GM23338 (cell line): ENCODE results near the gene GASK1B. TPM values are rescaled to one million over a fixed set of nuclear protein-coding genes. Genes with fewer than 3 reads are reported as not detected.

Experiments used
- ATAC-seq: fragments of 200-7000 bp; cut with Tn5 transposase; 3 replicates; pipeline ENCODE4 v1.9.1; 2020
- DNase-seq: peaks from one replicate; pipeline ENCODE4 v3.0.0-alpha.2; 2015; ENCODE audit warnings: low spot score
- H2AFZ ChIP-seq: fragments of 200-600 bp; sonication (generic); 2 replicates; pipeline ENCODE4 v1.8.0; 2016; ENCODE audit warnings: antibody characterized with exemption, mild to moderate bottlenecking, moderate library complexity
- H3F3A ChIP-seq: fragments of 200-600 bp; sonication (generic); replicated peaks from 2 replicates; pipeline ENCODE4 v1.8.0; 2017; ENCODE audit warnings: antibody characterized with exemption, mixed run types, low read depth
- H3K27ac ChIP-seq: fragments of 200-600 bp; sonication (generic); 2 replicates; pipeline ENCODE4 v1.6.1; 2016; ENCODE audit warnings: low read depth
- H3K27me3 ChIP-seq: fragments of 200-600 bp; sonication (generic); 2 replicates; pipeline ENCODE4 v1.8.0; 2016; ENCODE audit warnings: mild to moderate bottlenecking, mixed run types, moderate library complexity; ENCODE audit not compliant: insufficient read depth
- H3K36me3 ChIP-seq: fragments of 200-600 bp; sonication (generic); 2 replicates; pipeline ENCODE4 v1.8.0; 2016; ENCODE audit warnings: mild to moderate bottlenecking; ENCODE audit not compliant: insufficient read depth
- H3K4me1 ChIP-seq: fragments of 200-600 bp; sonication (generic); 2 replicates; pipeline ENCODE4 v1.8.0; 2016; ENCODE audit warnings: mild to moderate bottlenecking, moderate library complexity; ENCODE audit not compliant: insufficient read depth
- H3K4me2 ChIP-seq: fragments of 200-600 bp; sonication (generic); 2 replicates; pipeline ENCODE4 v1.7.1; 2017; ENCODE audit warnings: mixed run types
- H3K4me3 ChIP-seq: fragments of 200-600 bp; sonication (generic); 2 replicates; pipeline ENCODE4 v1.6.1; 2016; ENCODE audit warnings: mixed run types
- H3K79me2 ChIP-seq: fragments of 200-600 bp; sonication (generic); replicated peaks from 2 replicates; pipeline ENCODE4 v1.8.0; 2017; ENCODE audit warnings: mild to moderate bottlenecking; ENCODE audit not compliant: insufficient read depth
- H3K9me2 ChIP-seq: fragments of 200-600 bp; sonication (generic); 2 replicates; pipeline ENCODE4 v1.8.0; 2017; ENCODE audit not compliant: insufficient read depth
- H4K20me1 ChIP-seq: fragments of 200-600 bp; sonication (generic); replicated peaks from 2 replicates; pipeline ENCODE4 v1.8.0; 2017; ENCODE audit warnings: mild to moderate bottlenecking; ENCODE audit not compliant: insufficient read depth
- H3K27ac Mint-ChIP-seq: 2 replicates; pipeline ENCODE4 v1.8.0; 2020; ENCODE audit warnings: inconsistent platforms, mild to moderate bottlenecking, moderate library complexity, mixed read lengths
- H3K27me3 Mint-ChIP-seq: 3 replicates; pipeline ENCODE4 v1.8.0; 2022; ENCODE audit warnings: low read depth, mild to moderate bottlenecking, moderate library complexity, mixed read lengths, inconsistent platforms; ENCODE audit not compliant: insufficient read depth, poor library complexity
- H3K36me3 Mint-ChIP-seq: 3 replicates; pipeline ENCODE4 v1.8.0; 2021; ENCODE audit warnings: low read depth, mild to moderate bottlenecking, inconsistent platforms, moderate library complexity, mixed read lengths
- H3K4me1 Mint-ChIP-seq: 3 replicates; pipeline ENCODE4 v1.8.0; 2020; ENCODE audit warnings: mild to moderate bottlenecking, inconsistent platforms, mixed read lengths
- H3K4me3 Mint-ChIP-seq: 3 replicates; pipeline ENCODE4 v1.8.0; 2021; ENCODE audit warnings: moderate library complexity, mild to moderate bottlenecking, inconsistent platforms, mixed read lengths
- H3K9me3 Mint-ChIP-seq: 3 replicates; pipeline ENCODE4 v1.8.0; 2020; ENCODE audit warnings: moderate library complexity, mild to moderate bottlenecking, inconsistent platforms, mixed read lengths
- CREB1 ChIP-seq: fragments of 250-450 bp; sonication (Bioruptor Pico); IDR thresholded peaks from 2 replicates; pipeline ENCODE4 v1.5.0; 2020; ENCODE audit warnings: low read depth, mild to moderate bottlenecking, moderate library complexity
- CTCF ChIP-seq, 2 experiments: fragments of 200-600 bp in 1 of 2; sonication (generic) in 1 of 2; conservative IDR thresholded peaks; 2 replicates each; pipeline versions ENCODE4 v1.5.1 to v1.6.1; 2016 to 2017; ENCODE audit warnings: antibody characterized with exemption in 2 of 2, low read depth in 2 of 2, mild to moderate bottlenecking in 2 of 2, moderate library complexity in 1 of 2
- ETS1 ChIP-seq: IDR thresholded peaks from 2 replicates; pipeline ENCODE4 v1.6.1; 2016; ENCODE audit warnings: antibody characterized with exemption
- EZH2 ChIP-seq: fragments of 200-600 bp; sonication (generic); IDR thresholded peaks from one replicate; pipeline ENCODE4 v1.8.0; 2017; ENCODE audit warnings: antibody characterized with exemption, mild to moderate bottlenecking, low read depth; ENCODE audit not compliant: unreplicated experiment
- EZH2phosphoT487 ChIP-seq: fragments of 200-600 bp; sonication (generic); IDR thresholded peaks from one replicate; pipeline ENCODE4 v1.8.1; 2018; ENCODE audit warnings: antibody characterized with exemption; ENCODE audit not compliant: unreplicated experiment
- JUNB ChIP-seq: IDR thresholded peaks from one replicate; pipeline ENCODE4 v1.6.1; 2016; ENCODE audit warnings: antibody characterized with exemption; ENCODE audit not compliant: unreplicated experiment
- NANOG ChIP-seq: IDR thresholded peaks from 2 replicates; pipeline ENCODE4 v1.6.1; 2016; ENCODE audit warnings: antibody characterized with exemption, borderline replicate concordance
- POLR2AphosphoS5 ChIP-seq: IDR thresholded peaks from 2 replicates; pipeline ENCODE4 v1.6.1; 2016; ENCODE audit warnings: antibody characterized with exemption, low read depth
- REST ChIP-seq: IDR thresholded peaks from one replicate; pipeline ENCODE4 v1.6.1; 2018; ENCODE audit warnings: antibody characterized with exemption; ENCODE audit not compliant: unreplicated experiment
- STAT1 ChIP-seq: IDR thresholded peaks from one replicate; pipeline ENCODE4 v1.6.1; 2016; ENCODE audit warnings: antibody characterized with exemption; ENCODE audit not compliant: unreplicated experiment
- ZNF114 ChIP-seq: fragments of 250-450 bp; sonication (Bioruptor Pico); IDR thresholded peaks from 2 replicates; pipeline ENCODE4 v1.5.0; 2020; ENCODE audit warnings: mild to moderate bottlenecking, moderate library complexity
- ZNF331 ChIP-seq: fragments of 250-450 bp; sonication (Bioruptor Pico); IDR thresholded peaks from 2 replicates; pipeline ENCODE4 v1.5.0; 2020; ENCODE audit warnings: low read depth, mild to moderate bottlenecking, moderate library complexity
- polyA plus RNA-seq: library from polyadenylated mRNA; unstranded; fragments of >200 nt; fragmentation: Nextera tagmentation; extraction: Ambion mirVana; gene quantifications from 2 replicates; pipeline ENCODE4 v1.2.1, GENCODE V29; 2016
- total RNA-seq: library from RNA; depleted of rRNA; stranded (reverse); fragments of >200 nt; shearing (Covaris generic); gene quantifications from 2 replicates; pipeline ENCODE4 v1.2.3, GENCODE V29; 2014
- TF ChIP-seq, protein P1 (sequence below): fragments of 250-450 bp; sonication (Bioruptor Pico); IDR thresholded peaks from 2 replicates; pipeline ENCODE4 v1.5.0; 2020; ENCODE audit warnings: mild to moderate bottlenecking, moderate library complexity

GASK1B gene
- total and polyA plus RNA-seq, 2 experiments from 2014 or later = not detected

- TF ChIP-seq ZNF331 (CRISPR knock-in tag) (no peak), CREB1 (no peak), REST (no peak), CTCF (conservative IDR thresholded peaks at IDR 0.05; ENCODE audit: low read depth in 2 of 2) (no peak), STAT1 (no peak), JUNB (no peak), EZH2phosphoT487 (no peak), ETS1 (no peak), POLR2AphosphoS5 (no peak), EZH2 (no peak), ZNF114 (CRISPR knock-in tag) (no peak), NANOG (no peak)
- TF ChIP-seq, protein P1, sequence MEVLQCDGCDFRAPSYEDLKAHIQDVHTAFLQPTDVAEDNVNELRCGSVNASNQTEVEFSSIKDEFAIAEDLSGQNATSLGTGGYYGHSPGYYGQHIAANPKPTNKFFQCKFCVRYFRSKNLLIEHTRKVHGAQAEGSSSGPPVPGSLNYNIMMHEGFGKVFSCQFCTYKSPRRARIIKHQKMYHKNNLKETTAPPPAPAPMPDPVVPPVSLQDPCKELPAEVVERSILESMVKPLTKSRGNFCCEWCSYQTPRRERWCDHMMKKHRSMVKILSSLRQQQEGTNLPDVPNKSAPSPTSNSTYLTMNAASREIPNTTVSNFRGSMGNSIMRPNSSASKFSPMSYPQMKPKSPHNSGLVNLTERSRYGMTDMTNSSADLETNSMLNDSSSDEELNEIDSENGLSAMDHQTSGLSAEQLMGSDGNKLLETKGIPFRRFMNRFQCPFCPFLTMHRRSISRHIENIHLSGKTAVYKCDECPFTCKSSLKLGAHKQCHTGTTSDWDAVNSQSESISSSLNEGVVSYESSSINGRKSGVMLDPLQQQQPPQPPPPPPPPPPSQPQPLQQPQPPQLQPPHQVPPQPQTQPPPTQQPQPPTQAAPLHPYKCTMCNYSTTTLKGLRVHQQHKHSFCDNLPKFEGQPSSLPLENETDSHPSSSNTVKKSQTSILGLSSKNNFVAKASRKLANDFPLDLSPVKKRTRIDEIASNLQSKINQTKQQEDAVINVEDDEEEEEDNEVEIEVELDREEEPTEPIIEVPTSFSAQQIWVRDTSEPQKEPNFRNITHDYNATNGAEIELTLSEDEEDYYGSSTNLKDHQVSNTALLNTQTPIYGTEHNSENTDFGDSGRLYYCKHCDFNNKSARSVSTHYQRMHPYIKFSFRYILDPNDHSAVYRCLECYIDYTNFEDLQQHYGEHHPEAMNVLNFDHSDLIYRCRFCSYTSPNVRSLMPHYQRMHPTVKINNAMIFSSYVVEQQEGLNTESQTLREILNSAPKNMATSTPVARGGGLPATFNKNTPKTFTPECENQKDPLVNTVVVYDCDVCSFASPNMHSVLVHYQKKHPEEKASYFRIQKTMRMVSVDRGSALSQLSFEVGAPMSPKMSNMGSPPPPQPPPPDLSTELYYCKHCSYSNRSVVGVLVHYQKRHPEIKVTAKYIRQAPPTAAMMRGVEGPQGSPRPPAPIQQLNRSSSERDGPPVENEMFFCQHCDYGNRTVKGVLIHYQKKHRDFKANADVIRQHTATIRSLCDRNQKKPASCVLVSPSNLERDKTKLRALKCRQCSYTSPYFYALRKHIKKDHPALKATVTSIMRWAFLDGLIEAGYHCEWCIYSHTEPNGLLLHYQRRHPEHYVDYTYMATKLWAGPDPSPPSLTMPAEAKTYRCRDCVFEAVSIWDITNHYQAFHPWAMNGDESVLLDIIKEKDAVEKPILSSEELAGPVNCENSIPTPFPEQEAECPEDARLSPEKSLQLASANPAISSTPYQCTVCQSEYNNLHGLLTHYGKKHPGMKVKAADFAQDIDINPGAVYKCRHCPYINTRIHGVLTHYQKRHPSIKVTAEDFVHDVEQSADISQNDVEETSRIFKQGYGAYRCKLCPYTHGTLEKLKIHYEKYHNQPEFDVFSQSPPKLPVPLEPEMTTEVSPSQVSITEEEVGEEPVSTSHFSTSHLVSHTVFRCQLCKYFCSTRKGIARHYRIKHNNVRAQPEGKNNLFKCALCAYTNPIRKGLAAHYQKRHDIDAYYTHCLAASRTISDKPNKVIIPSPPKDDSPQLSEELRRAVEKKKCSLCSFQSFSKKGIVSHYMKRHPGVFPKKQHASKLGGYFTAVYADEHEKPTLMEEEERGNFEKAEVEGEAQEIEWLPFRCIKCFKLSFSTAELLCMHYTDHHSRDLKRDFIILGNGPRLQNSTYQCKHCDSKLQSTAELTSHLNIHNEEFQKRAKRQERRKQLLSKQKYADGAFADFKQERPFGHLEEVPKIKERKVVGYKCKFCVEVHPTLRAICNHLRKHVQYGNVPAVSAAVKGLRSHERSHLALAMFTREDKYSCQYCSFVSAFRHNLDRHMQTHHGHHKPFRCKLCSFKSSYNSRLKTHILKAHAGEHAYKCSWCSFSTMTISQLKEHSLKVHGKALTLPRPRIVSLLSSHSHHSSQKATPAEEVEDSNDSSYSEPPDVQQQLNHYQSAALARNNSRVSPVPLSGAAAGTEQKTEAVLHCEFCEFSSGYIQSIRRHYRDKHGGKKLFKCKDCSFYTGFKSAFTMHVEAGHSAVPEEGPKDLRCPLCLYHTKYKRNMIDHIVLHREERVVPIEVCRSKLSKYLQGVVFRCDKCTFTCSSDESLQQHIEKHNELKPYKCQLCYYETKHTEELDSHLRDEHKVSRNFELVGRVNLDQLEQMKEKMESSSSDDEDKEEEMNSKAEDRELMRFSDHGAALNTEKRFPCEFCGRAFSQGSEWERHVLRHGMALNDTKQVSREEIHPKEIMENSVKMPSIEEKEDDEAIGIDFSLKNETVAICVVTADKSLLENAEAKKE = no peak
- no peak for ATAC-seq
- Mint-ChIP-seq H3K4me3 (no peak overlapping the region), H3K36me3 (no peaks in the 10 kb centered on the region), H3K27ac (no peak overlapping the region), H3K27me3 (no peaks in the 10 kb centered on the region), H3K9me3 (no peaks in the 10 kb centered on the region), H3K4me1 (peaks cover 16% of the 10 kb centered on the region; the same call in 2 of the 3 replicates)
- no peaks in the 10 kb centered on the region for H3F3A ChIP-seq
- no peaks in the 10 kb centered on the region for H3K79me2 ChIP-seq
- H3K4me2 ChIP-seq = no peak overlapping the region
- no peak for DNase-seq
- H3K4me1 ChIP-seq = 0 out of 2 replicates have a peak, but pooled peaks cover 2% of the 10 kb centered on the region
- H3K27ac ChIP-seq = no peak overlapping the region
- no peaks in the 10 kb centered on the region for H4K20me1 ChIP-seq
- H3K9me2 ChIP-seq = 0 out of 2 replicates have a peak, but pooled peaks cover 2% of the 10 kb centered on the region
- no peaks in the 10 kb centered on the region for H3K36me3 ChIP-seq
- H3K4me3 ChIP-seq = no peak overlapping the region
- H2AFZ ChIP-seq = no peak overlapping the region
- H3K27me3 ChIP-seq = no peaks in the 10 kb centered on the region
Observed at GRCh38 chr4:158157412-158157811, 15.4 kb downstream of the GASK1B start.
